CD4-positive, alpha-beta T cell (primary cell): ENCODE results near the gene PZP. TPM values are rescaled to one million over a fixed set of nuclear protein-coding genes. Genes with fewer than 3 reads are reported as not detected.

ENCODE experiments used
- ATAC-seq: fragments of 200-7000 bp; cut with Tn5 transposase; one replicate; pipeline ENCODE4 v1.10.0; 2022; ENCODE audit warnings: mild to moderate bottlenecking; ENCODE audit not compliant: poor library complexity
- CTCF ChIA-PET: fragments of 350-600 bp; sonication (Branson Sonifier 250); formaldehyde crosslinking; loops from one replicate; lab custom pipeline; 2021; ENCODE audit warnings: antibody characterized with exemption, inconsistent platforms; lab: Charles Lee
- POLR2A ChIA-PET: fragments of 350-600 bp; sonication (Branson Sonifier 250); formaldehyde crosslinking; loops from one replicate; lab custom pipeline; 2021; ENCODE audit warnings: antibody characterized with exemption, inconsistent platforms; lab: Charles Lee
- DNase-seq, 14 experiments: peaks; one replicate each; pipeline ENCODE4 v3.0.0-alpha.2; 2013 to 2020; ENCODE audit warnings: mixed read lengths in 2 of 14
- H3K27ac ChIP-seq, 2 donors: one replicate each; pipeline versions ENCODE4 v1.5.1 to v1.7.0; 2013; ENCODE audit warnings: low read length in 2 of 2, low read depth in 1 of 2, mild to moderate bottlenecking in 1 of 2
- H3K27me3 ChIP-seq, 2 experiments: 1 replicate in 1 of 2; 2 replicates in 1 of 2; pipeline versions ENCODE4 v1.6.1 to v1.7.0; 2013; ENCODE audit warnings: low read length in 2 of 2, control low read depth in 1 of 2, mild to moderate bottlenecking in 1 of 2, moderate library complexity in 1 of 2; ENCODE audit not compliant: insufficient read depth in 2 of 2, control insufficient read depth in 1 of 2
- H3K36me3 ChIP-seq: one replicate; pipeline ENCODE4 v1.6.1; 2013; ENCODE audit warnings: low read length, control low read depth; ENCODE audit not compliant: insufficient read depth
- H3K4me1 ChIP-seq: one replicate; pipeline ENCODE4 v1.6.1; 2013; ENCODE audit warnings: low read length, control low read depth; ENCODE audit not compliant: insufficient read depth
- H3K4me3 ChIP-seq: one replicate; pipeline ENCODE4 v1.5.1; 2013; ENCODE audit warnings: mild to moderate bottlenecking, low read length, moderate library complexity
- H3K9me3 ChIP-seq, 2 experiments: 1 replicate in 1 of 2; 2 replicates in 1 of 2; pipeline versions ENCODE4 v1.6.1 to v1.7.0; 2013; ENCODE audit warnings: low read length in 2 of 2, mild to moderate bottlenecking in 2 of 2, control low read depth in 1 of 2, moderate library complexity in 1 of 2; ENCODE audit not compliant: control insufficient read depth in 1 of 2, insufficient read depth in 1 of 2
- H3K27ac Mint-ChIP-seq: one replicate; pipeline ENCODE4 v1.8.0; 2020; ENCODE audit warnings: mixed read lengths
- H3K27me3 Mint-ChIP-seq: one replicate; pipeline ENCODE4 v1.8.0; 2021; ENCODE audit warnings: mixed read lengths
- H3K36me3 Mint-ChIP-seq: one replicate; pipeline ENCODE4 v1.8.0; 2021; ENCODE audit warnings: low read depth, mixed read lengths
- H3K4me1 Mint-ChIP-seq: one replicate; pipeline ENCODE4 v1.8.0; 2021; ENCODE audit warnings: low read depth, mixed read lengths
- H3K4me3 Mint-ChIP-seq: one replicate; pipeline ENCODE4 v1.8.0; 2020; ENCODE audit warnings: mild to moderate bottlenecking, mixed read lengths
- H3K9me3 Mint-ChIP-seq: one replicate; pipeline ENCODE4 v1.8.0; 2020; ENCODE audit warnings: mixed read lengths
- intact Hi-C, 2 experiments: fragments of 100-400 bp; cut with DNase I in 1 of 2; cut with micrococcal nuclease in 1 of 2; formaldehyde crosslinking; loops; one replicate each; pipeline versions ENCODE4 v1.15.1 to v1.9.0; 2023 to 2025; cut with DNase I, micrococcal nuclease
- total RNA-seq, 174 experiments: library from RNA in 2 of 174; stranded (reverse) in 2 of 174; gene quantifications; one replicate each; pipeline ENCODE4 v1.2.3 and lab custom pipeline; 2021 to 2026
- TF ChIP-seq, protein P1 (sequence below): fragments of 200-600 bp; IDR thresholded peaks from one replicate; pipeline ENCODE4 v1.8.0; 2022; ENCODE audit warnings: antibody characterized with exemption, mild to moderate bottlenecking

PZP gene
- total RNA-seq, 2 experiments from 2014 or later, result not detected

DNA sequence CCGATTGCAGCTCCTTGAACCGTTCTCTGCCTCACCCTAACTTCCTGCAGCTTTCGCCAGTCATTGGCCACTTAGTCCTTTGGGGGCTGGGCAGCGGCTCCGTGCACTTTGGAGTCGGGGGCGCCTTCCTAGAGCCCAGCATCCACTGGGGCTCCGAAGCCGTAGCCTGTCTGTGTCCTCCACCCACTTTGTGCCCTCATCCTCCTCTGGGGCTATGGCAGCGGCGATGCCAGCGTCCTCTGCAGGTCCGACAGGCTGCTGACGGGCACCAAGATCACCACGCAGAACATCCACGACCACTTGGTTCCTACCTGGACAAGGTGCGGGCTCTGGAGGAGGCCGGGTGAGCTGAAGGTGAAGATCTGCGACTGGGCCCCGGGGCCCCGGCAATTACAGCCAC is 80.7 kb downstream of the PZP start:
- Histone ChIP-seq H3K4me1 (no peaks in the 10 kb centered on the region), H3K9me3 (peaks cover 0 to 24% of the 10 kb centered on the region in 2 experiments), H3K27me3 (no peaks in the 10 kb centered on the region), H3K4me3 (no peak overlapping the region), H3K27ac (no peak overlapping the region), H3K36me3 (peaks cover 3% of the 10 kb centered on the region)
- CTCF ChIA-PET, result no interaction called here
- Mint-ChIP-seq H3K27me3 (no peaks in the 10 kb centered on the region), H3K4me1 (no peaks in the 10 kb centered on the region), H3K27ac (no peak overlapping the region), H3K4me3 (no peak overlapping the region), H3K36me3 (peaks cover 10% of the 10 kb centered on the region), H3K9me3 (peaks cover 2% of the 10 kb centered on the region)
- no peak for DNase-seq
- ATAC-seq, result no peak
- intact Hi-C loops, result no loop called here
- TF ChIP-seq, protein P1, sequence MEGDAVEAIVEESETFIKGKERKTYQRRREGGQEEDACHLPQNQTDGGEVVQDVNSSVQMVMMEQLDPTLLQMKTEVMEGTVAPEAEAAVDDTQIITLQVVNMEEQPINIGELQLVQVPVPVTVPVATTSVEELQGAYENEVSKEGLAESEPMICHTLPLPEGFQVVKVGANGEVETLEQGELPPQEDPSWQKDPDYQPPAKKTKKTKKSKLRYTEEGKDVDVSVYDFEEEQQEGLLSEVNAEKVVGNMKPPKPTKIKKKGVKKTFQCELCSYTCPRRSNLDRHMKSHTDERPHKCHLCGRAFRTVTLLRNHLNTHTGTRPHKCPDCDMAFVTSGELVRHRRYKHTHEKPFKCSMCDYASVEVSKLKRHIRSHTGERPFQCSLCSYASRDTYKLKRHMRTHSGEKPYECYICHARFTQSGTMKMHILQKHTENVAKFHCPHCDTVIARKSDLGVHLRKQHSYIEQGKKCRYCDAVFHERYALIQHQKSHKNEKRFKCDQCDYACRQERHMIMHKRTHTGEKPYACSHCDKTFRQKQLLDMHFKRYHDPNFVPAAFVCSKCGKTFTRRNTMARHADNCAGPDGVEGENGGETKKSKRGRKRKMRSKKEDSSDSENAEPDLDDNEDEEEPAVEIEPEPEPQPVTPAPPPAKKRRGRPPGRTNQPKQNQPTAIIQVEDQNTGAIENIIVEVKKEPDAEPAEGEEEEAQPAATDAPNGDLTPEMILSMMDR, result no peak
- POLR2A ChIA-PET, result no interaction called here

DNA sequence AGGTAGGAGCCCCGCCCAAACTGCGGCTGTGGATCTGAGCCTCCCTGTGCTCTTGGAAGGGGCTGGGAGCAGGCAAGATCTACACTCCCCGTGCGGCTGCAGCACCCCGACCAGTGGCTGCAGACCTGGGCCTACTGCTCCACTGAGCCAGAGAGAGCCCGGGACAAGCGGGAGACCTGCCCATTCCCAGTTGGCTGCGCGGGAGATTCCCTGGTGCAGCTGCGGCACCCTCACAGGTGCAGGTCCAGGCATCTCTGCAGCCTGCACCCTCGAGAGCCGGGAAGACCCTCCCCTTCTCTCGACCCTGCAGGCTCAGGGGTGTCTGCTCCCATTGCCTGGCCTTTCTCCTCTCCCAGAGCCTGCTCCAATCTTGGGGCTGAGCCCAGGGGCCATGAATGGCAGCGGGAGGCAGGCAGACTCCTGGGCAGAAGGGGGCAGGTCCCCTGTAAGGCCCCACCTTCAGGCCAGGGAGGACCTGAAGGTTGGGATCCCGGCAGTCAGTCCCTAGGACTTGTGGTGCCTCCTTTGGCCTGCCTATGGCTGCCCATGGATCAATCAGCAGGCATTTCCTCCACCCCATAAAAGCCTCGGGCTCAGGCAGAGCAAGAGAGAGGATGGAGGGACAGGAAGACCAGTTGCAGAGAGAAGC is 83.7 kb downstream of the PZP start:
- no peak overlapping the region for H3K4me3 ChIP-seq
- H3K9me3 Mint-ChIP-seq, result no peaks in the 10 kb centered on the region
- TF ChIP-seq, protein P1, result no peak
- H3K9me3 ChIP-seq, result peaks cover 0 to 21% of the 10 kb centered on the region in 2 experiments
- H3K27ac ChIP-seq, result no peak overlapping the region
- H3K36me3 ChIP-seq, result peaks cover 3% of the 10 kb centered on the region
- POLR2A ChIA-PET, result no interaction called here
- H3K4me1 ChIP-seq, result no peaks in the 10 kb centered on the region
- no peaks in the 10 kb centered on the region for H3K27me3 Mint-ChIP-seq
- no peak for ATAC-seq
- H3K27ac Mint-ChIP-seq, result no peak overlapping the region
- H3K4me3 Mint-ChIP-seq, result no peak overlapping the region
- no peak for DNase-seq
- no peaks in the 10 kb centered on the region for H3K4me1 Mint-ChIP-seq
- intact Hi-C loops, result no loop called here
- peaks cover 4% of the 10 kb centered on the region for H3K36me3 Mint-ChIP-seq
- H3K27me3 ChIP-seq, result no peaks in the 10 kb centered on the region
- CTCF ChIA-PET, result interaction anchor here (0.5 kb wide), 1 partner anchor 1779 kb away, joined by 3 read pairs; no protein-coding TSS in a partner anchor

DNA sequence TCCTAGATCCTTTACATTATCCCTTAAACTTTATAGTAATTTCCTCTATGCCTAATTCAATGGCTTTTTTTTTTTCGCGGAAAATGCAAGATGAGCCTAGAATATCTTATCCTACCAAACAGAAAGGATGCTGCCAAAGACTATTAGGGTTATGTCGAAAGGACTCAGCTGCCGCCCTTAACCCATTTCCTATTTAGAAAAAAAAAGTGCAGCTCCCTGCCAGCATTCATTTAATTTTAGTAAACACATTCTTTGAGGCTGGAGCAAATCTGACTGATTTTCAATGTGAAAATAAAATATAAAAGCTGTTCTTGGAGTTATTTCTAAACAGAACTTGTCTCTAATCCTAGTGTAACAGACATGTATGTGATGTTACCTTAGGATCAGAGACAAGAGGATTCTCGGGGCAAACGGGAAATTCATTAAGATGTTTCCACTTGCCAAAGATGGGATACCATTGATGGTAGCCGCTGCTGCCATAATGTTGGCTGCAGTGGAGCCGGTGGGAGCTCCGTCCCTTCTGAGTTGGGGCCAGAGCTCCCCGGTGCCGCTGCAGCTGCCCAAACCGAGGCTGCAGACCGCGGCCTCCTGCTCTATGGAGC is 84.3 kb downstream of the PZP start:
- H3K9me3 ChIP-seq, result peaks cover 0 to 20% of the 10 kb centered on the region in 2 experiments
- H3K4me3 Mint-ChIP-seq, result no peak overlapping the region
- intact Hi-C loops, result no loop called here
- no peaks in the 10 kb centered on the region for H3K4me1 Mint-ChIP-seq
- H3K27me3 ChIP-seq, result no peaks in the 10 kb centered on the region
- POLR2A ChIA-PET, result no interaction called here
- H3K27ac ChIP-seq, result no peak overlapping the region
- H3K9me3 Mint-ChIP-seq, result no peaks in the 10 kb centered on the region
- no peaks in the 10 kb centered on the region for H3K4me1 ChIP-seq
- no peaks in the 10 kb centered on the region for H3K27me3 Mint-ChIP-seq
- H3K4me3 ChIP-seq, result no peak overlapping the region
- CTCF ChIA-PET, result interaction anchor here (0.5 kb wide), 1 partner anchor 1780 kb away, joined by 3 read pairs; no protein-coding TSS in a partner anchor
- ATAC-seq (no peak), DNase-seq (no peak)
- no peak overlapping the region for H3K27ac Mint-ChIP-seq
- peaks cover 3% of the 10 kb centered on the region for H3K36me3 ChIP-seq
- TF ChIP-seq, protein P1, result no peak
- peaks cover 4% of the 10 kb centered on the region for H3K36me3 Mint-ChIP-seq
